Head of caudate nucleus (tissue), 42 donors: ENCODE measurements around the gene ZNF544.
A peak's percentile ranks its signal among the peaks of the same experiment; 100 is the strongest.

Source experiments
- DNase-seq, 42 donors: peaks; one replicate each; pipeline versions ENCODE4 v3.0.0 to v3.0.0-alpha.2; 2020 to 2021; ENCODE audit warnings: mixed read lengths in 7 of 42
- intact Hi-C: fragments of 100-400 bp; cut with DNase I; formaldehyde crosslinking; loops from one replicate; pipeline ENCODE4 v1.15.0; 2022

ZNF544 gene

DNA sequence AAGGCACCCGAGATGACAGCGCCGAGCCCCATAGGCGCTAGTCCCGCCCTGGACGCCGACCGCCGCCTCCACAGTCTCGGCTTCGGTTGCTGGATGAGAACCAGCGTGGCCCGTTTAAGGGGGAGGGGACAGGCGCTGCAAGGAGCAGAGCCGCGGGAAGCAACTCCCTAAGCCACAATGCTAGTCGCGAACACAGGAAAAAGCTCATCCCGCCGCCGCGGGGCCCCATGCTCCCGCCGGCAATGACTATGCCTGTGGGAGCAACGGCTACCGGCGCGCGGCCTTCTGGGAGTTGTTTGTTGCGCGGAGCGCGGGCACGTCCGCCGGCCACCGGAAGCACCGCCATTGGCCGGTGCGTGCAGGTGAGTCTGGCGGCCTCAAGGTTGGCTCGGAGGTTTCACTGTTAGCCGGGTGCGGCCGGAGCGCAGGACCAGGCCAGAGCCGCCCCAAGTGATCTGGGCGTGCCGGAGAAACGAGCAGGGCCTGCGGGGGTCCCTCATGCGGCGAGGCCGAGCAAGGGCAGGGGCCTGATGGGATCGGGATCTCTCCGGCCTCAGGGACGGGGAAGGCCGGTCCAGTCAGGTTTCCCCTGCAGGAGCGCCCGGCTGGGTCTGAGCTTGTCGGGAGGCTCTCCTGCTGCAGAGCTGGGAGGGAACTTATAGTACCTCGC is at the start of gene ZNF544:
Gene ZNF544 (plus strand): TSS at position 330 of the 670 bp plus-strand sequence. CDS start 15,110 bp downstream, outside the sequence.
- intact Hi-C loops, result no loop called here
- peak; percentile 44 to 91 (median 80) for DNase-seq

DNA sequence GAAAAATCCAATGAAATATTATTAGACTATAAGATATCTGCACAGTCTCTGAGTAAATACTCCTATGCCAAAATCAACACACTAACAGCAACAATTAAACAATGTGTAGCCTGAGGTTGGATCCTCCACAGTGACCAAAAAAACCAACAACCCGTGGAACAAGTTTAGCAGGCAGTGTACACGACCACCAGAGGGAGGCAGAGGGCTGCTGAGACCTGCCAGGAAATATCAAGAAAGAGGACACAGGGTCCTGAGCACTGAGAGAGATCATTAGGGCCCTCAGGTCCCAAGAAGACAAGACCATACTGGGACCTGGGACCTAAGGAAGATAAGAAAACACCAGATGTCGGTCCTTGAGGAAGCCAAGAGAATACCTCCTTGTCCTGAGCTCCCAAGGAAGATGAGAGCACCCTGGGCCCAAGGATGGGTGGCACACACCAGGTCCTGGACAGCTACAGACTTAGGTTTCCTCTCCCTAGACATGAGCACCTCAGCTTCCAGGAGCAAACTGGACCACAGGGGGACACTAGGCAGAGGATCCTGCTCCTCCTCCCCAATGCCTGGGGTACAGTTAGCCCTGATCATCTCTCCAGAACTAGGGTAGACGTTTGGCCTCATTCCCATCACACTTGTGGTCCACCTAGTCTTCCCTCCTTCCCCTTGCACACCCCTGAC is 46.7 kb upstream of the ZNF544 start:
- peak in 20 of 42 donors; percentile 5 to 55 (median 24) for DNase-seq
- intact Hi-C loops, result loop anchor here (10.0 kb wide), 1 partner anchor 123 kb away; the partner anchor contains the start of gene ERVK3-1

DNA sequence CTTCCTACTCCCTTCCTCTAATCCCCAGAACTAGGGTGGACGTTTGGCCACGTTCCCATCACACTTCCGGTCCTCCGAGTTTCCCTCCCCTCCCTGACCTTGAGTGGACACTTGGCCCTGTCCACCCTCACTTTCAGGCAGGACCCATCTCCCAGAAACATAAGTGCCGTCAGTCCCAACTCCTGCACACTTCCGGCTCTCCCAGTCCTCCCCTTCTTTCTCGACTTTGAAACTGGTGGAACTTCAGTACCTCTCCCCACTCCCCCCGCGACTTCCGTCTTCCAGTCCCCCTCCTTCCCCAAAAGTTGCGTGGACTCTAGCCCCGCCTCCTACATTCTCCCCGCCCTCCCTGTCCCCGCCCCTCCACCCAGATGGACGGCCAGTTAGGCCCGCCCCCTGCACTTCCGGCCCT is 46.1 kb upstream of the ZNF544 start:
- DNase-seq, result peak in 1 of 42 donors; percentile 87
- intact Hi-C loops, result loop anchor here (10.0 kb wide), 1 partner anchor 122 kb away; the partner anchor contains the start of gene ERVK3-1

DNA sequence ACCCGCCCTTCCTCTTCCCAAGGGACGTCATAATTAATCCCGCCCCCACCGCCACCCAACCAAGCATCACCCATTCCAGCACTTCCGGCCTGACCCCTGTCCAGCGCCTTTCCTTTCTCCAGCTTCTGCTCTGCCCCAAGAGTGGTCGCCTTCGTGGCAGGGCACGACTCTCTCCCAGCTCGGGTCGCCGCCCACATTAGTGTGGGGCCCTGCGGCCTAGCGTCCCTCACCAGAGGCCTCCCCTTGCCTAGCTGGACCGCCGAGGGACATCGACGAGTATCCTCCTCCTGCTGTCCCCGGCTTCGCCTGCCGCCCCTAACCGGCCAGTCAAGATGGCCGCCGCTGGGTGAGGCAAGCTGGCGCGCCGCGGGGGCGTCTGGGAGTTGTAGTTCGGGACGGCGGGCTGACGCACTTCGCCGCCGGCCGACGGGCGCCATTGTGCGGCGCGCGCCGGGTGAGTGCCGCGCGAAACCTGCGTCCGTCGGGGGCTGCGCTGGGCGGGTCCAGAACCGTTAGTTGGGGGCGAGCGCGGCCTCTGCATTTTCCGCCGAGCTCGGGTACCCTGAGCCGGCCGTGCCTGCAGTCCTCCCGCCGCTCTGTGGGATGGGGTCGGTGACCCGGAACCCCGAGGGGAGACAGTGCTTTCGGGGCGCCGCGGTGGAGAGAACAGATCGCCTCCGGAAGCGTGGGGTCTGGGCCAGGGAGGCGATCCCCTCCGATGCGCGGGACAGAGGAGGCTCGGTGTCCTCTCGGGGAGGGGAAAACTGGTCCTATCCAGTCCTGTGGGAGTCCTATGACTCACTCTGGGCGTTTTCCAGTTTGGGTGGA is 45.5 kb upstream of the ZNF544 start, which contains the start of gene ZNF274:
Gene ZNF274 (plus strand): TSS at position 73 of the 828 bp plus-strand sequence. CDS start 905 bp downstream, outside the sequence.
- intact Hi-C loops, result loop anchor here (10.0 kb wide), 1 partner anchor 122 kb away; the partner anchor contains the start of gene ERVK3-1
- peak; percentile 77 to 97 (median 92) for DNase-seq

DNA sequence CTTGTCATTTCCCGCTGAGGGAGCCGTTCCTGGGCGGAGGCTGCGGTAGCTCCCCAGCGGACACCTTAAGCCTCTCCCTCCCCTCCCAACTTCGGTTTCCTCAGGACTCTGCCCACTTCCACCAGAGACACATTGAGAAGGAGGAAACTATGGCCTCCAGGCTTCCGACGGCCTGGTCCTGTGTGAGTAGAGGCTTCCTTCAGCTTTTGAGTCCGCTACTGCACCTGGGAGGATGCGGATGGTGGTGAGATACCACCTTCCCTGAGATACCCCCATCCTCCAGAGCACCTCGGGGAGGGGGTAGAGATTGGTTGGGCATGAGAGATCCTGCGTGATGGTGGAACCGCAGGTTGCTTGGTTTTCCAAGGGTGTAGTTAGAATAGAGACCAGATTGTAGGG is 44.9 kb upstream of the ZNF544 start:
- DNase-seq, result peak in 1 of 42 donors; percentile 2
- intact Hi-C loops, result loop anchor here (10.0 kb wide), 1 partner anchor 121 kb away; the partner anchor contains the start of gene ERVK3-1

DNA sequence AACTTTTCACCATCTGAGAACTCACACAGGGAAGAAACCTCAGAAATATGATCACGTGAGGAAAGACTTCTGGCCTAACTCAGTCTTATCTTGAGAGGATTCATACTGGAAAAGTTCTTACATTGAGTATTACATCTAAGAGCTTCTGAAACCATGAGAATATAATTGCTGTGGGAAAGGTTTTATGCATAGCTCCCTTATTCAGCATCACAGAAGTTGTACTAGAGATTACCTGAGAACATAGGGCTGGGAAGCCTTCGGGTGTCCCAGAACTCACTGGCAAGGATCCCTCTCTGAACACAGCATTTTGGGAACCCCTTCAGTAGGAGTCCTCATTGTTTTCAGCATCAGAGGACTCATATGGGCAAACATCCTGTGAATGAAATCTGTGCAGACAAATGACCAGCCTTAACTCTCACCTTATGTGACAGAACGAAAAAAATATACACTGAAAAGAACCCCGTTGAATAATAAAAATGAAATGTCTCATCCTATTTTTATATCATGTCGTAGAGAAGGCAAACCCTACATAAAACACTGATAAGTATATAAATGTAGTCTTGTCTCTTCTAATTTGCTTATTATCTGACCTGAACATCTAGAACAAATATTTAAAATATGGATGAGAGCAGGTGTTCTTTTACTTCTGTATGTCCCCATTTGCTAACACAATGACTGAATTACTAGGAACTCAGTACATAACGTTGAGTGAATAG is 31.7 kb upstream of the ZNF544 start:
- no peak for DNase-seq
- intact Hi-C loops, result no loop called here

DNA sequence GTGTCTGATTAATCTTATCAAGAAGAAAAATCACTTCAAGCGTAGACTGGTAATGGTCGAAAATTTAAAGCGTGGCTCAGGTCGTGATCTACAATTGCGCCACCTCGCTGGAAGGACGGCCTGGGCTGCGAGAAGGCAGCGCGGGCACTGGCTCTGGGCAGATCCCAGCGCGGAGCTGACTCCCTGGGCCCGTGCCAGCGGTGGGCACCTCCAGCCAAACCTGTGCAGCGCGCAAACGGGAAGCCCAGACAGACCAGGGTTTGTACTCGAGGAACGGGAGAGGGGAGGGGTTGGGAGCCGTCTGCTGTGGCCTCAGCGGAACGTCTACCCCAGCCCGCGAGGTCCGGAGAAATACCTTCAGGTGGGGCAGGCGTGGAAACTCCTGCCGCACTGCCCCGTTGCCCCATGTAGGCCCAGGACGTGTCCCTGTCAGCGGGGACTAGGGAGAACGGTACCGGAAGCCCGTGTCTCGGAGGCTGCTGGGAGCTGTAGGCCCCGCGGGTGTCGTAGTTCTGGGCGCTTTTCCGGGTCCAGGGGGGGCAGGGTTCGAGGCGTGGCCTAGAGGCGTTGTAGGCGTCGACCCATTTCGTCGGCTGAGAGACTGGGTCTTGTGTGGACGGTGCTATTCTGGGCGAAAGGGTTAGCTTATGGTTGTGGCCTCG is 24.8 kb upstream of the ZNF544 start:
- intact Hi-C loops, result no loop called here
- DNase-seq, result peak in 3 of 42 donors; percentile 20 to 39 (median 24)

DNA sequence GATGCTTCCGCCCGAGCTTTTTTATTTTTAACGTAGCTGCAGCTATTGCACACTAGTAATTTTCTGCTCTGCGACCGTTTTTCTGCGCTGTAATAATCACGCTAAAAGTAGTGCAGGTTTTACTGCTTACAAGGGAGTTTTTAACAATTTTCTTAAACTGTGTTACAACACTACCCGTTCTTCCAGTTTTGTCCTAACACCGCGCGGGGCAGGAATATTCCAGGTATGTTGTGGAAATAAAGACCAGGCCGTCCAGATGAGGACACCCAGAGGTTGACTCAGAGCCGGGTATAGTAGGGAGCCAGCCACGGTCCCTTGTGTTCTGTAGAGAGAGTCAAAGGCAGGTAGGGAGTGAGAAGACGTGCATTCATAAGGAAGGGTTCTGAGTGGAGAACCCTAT is 24.1 kb upstream of the ZNF544 start:
- intact Hi-C loops, result no loop called here
- no peak for DNase-seq

DNA sequence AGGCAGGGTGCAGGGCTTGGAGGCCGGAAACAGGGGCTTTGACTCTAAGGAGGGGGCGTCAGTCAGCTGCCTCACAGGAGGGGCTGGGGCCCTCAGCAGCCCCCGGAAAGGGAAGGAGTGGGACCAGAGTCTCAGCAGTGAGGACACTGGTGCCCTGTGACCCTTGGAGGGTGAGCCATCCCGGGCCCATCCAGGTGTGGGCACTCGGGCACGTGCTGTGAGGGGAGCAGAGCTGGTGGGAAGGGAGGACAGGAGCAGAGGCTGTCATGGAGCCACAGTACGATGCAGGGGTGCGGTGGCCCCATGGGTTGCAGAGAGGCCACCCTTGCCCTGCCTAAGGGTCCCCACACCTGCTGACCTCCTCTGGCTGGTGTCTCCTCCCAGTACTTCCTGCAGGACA is 19.1 kb upstream of the ZNF544 start:
- intact Hi-C loops, result no loop called here
- DNase-seq, result no peak

DNA sequence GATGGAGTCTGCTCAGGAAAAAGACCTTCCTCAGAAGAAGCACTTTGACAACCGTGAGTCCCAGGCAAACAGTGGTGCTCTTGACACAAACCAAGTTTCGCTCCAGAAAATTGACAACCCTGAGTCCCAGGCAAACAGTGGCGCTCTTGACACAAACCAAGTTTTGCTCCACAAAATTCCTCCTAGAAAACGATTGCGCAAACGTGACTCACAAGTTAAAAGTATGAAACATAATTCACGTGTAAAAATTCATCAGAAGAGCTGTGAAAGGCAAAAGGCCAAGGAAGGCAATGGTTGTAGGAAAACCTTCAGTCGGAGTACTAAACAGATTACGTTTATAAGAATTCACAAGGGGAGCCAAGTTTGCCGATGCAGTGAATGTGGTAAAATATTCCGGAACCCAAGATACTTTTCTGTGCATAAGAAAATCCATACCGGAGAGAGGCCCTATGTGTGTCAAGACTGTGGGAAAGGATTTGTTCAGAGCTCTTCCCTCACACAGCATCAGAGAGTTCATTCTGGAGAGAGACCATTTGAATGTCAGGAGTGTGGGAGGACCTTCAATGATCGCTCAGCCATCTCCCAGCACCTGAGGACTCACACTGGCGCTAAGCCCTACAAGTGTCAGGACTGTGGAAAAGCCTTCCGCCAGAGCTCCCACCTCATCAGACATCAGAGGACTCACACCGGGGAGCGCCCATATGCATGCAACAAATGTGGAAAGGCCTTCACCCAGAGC is 16.2 kb upstream of the ZNF544 start:
- intact Hi-C loops, result no loop called here
- no peak for DNase-seq

DNA sequence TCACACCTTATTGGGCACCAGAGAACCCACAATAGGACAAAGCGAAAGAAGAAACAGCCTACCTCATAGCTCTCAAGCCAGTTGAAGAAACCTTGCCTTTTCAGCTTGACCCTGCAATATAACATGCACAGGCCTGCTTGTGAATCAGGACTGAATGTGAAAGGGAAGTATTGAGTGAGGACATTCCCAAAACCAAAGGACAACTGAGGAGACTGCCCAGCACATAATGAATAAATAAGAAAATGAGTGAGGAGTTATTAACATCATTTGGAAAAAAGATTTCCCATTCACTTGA is 15.7 kb upstream of the ZNF544 start:
- intact Hi-C loops, result no loop called here
- no peak for DNase-seq

DNA sequence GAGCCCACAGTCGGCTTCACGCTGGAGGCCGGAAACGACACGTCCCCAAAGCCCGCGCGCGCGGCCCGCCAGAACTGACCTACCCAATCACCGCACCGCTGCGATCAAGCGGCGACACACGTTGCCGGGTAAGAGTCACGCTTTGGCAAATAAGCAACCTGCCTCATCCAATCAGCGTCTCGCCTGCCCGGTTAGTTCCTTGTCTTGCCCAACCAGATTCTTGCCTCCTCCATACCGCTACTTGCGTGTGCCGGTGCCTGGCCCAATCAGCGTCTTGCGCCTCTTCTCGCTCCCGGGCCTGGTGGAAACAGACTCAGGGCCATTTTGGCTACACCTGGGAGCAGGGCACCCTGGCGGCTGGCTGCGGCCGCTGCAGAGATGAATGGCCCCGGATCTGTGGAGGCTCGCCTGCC is 11.6 kb upstream of the ZNF544 start:
- DNase-seq, result no peak
- intact Hi-C loops, result no loop called here

DNA sequence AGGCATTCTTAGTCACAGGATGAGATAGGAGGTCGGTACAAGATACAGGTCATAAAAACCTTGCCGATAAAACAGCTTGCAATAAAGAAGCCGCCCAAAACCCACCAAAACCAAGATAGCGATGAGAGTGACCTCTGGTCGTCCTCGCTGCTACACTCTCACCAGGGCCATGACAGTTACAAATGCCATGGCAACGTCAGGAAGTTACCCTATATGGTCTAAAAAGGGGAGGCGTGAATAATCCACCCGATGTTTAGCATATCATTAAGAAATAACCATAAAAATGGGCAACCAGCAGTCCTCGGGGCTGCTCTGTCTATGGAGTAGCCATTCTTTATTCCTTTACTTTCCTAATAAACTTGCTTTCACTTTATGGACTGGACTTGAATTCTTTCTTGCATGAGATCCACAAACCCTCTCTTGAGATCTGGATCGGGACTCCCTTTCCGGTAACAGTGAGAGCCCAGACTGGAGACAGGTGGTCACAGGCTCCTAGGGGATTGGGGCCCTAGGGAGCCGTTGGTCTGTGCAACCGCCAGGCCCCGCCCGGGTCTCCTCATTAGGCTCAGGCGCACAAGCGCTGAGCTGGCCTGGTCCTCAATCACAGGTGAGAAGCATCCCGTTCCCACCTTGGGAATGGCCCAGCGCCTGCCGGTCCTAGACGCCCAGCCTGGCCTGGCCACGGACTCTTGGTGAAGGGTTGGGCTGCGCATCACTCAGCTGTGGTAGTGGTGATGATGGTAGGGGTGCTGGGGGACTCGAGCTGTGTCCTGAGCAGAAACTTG is 10.9 kb upstream of the ZNF544 start:
- intact Hi-C loops, result no loop called here

DNA sequence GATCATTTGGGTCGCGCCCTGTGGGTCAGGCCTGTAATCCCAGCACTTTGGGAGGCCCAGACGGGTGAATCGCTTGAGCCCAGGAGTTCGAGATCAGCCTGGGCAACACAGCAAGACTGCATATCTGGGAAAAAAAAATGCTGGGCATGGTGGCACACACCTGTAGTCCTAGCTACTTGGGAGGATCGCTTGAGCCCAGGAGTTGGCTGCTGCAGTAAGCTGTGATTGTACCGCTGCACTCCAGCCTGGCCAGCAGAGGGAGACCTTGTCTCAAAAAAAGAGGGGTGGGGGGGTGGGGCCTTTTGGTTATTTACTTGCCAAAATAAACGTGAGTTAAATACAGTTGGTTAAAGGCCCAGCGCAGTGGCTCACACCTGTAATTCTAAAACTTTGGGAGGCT is 9.8 kb upstream of the ZNF544 start:
- intact Hi-C loops, result no loop called here
- DNase-seq, result no peak

More for the DNA sequence above, 10.9 kb upstream of the ZNF544 start:
- DNase-seq, result no peak

DNA sequence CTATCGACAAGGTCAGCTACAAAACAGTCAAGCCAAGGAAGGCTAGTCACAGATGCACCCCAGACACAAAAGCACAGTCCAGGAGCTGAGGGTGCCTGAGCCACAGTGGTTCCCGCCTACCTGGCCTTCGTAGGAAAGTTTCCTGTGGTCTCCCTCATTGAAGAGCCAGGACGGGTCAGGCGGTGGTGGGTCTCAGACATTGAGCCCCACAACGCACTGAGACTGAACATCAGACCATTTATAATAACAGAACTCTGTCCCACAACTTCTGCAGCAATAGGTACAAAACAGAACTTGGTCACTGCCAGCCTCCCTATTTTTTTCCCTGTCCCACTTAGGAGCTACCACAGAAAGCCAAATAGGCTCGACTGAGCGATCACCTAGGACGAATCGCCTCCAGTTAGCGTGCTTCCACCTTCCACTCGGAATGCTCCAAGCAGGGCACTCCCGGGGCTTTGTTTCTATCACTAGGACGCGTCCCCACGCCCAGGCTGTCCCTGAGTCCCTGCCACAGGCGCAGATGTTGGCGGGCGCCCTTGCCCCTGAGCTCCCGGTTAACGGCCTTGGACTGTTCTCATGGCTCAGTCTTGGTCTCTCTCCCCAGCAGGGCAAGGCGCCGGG is 640 bp upstream of the ZNF544 start:
- intact Hi-C loops, result no loop called here
- no peak for DNase-seq

DNA sequence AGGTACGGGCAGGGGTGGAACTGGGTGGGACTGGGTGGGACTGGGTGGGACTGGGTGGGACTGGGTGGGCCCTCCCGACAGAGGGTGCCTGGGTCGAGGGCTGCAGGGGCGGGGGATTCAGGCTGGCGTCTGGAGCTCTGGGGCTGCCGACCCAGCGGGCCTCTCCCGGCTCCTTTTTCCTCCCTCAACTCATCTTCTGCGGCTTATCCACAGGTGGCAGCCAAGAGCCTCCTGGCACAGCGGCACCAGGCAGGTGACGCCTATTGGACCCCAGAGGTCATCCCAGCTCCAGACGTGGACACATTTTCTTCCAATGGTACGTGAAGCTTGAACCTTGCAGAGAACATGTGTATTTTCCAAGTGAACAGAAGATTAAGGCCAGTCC is 533 bp downstream of the ZNF544 start:
- DNase-seq, result peak in 41 of 42 donors; percentile 5 to 77 (median 44)
- intact Hi-C loops, result no loop called here

DNA sequence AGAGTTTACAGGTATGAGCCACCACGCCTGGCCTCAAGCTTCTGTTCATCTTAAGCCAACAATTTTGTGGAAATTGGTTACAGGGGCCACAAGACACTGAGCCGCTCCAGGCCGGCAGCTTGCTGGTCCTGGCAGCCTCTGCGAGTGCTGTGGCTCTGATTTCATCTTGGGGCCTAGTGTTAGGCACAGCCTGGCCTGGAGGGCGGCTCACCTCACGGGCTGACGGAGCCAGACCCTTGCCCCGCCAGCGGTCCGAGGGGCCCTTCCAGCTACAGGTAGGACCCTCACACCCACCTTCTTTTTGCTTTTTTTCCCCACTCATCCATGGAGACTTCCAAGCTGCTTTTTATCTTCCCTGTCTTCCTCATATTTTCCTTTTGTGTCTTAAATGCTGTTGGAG is 8.6 kb downstream of the ZNF544 start:
- intact Hi-C loops, result no loop called here
- DNase-seq, result no peak
